Measurements from ENCODE around the gene TGM4. TPM values are rescaled to one million over a fixed set of nuclear protein-coding genes. Genes with fewer than 3 reads are reported as not detected.

The TGM4 gene
- total and polyA plus RNA-seq, 2 donors from 2014 or later = not detected

GRCh38 chr3:44831232-44831631 lies 43.2 kb upstream of the TGM4 start:
- no peaks in the 10 kb centered on the region for H3K4me1 ChIP-seq (ENCODE audit: control insufficient read depth in 2 of 3, insufficient read depth in 2 of 3, low read depth in 1 of 3, low read length in 3 of 3)
- no peak overlapping the region for H3K9ac ChIP-seq (ENCODE audit: low read length in 3 of 3)
- DNase-seq = no peak
- intact Hi-C loops (cut with DNase I) = no loop called here
- H3K27ac ChIP-seq (ENCODE audit: low read depth in 2 of 2, low read length in 2 of 2) = no peak overlapping the region
- H3K27me3 ChIP-seq (ENCODE audit: control insufficient read depth, insufficient read depth, low read length) = no peaks in the 10 kb centered on the region
- no peak for FAIRE-seq
- H3K4me3 ChIP-seq (ENCODE audit: low read length in 3 of 3) = no peak overlapping the region
- H3K36me3 ChIP-seq (ENCODE audit: control insufficient read depth in 2 of 3, insufficient read depth in 3 of 3, low read length in 3 of 3) = peaks cover 0 to 2% (median 0%) of the 10 kb centered on the region in 3 donors
- no peaks in the 10 kb centered on the region for H3K9me3 ChIP-seq (ENCODE audit: control insufficient read depth in 2 of 3, insufficient read depth in 1 of 3, low read length in 3 of 3)
- TF ChIP-seq CTCF (IDR thresholded peaks at IDR 0.05; ENCODE audit: borderline replicate concordance, extremely low read depth, insufficient read depth) = no peak

GRCh38 chr3:44832032-44832431 lies 42.4 kb upstream of the TGM4 start:
- Histone ChIP-seq H3K9me3 (ENCODE audit: control insufficient read depth in 2 of 3, insufficient read depth in 1 of 3, low read length in 3 of 3) (peaks cover 0 to 4% (median 0%) of the 10 kb centered on the region in 3 donors), H3K4me1 (ENCODE audit: control insufficient read depth in 2 of 3, insufficient read depth in 2 of 3, low read depth in 1 of 3, low read length in 3 of 3) (no peaks in the 10 kb centered on the region), H3K9ac (ENCODE audit: low read length in 3 of 3) (no peak overlapping the region), H3K4me3 (ENCODE audit: low read length in 3 of 3) (no peak overlapping the region), H3K27me3 (ENCODE audit: control insufficient read depth, insufficient read depth, low read length) (no peaks in the 10 kb centered on the region), H3K27ac (ENCODE audit: low read depth in 2 of 2, low read length in 2 of 2) (no peak overlapping the region), H3K36me3 (ENCODE audit: control insufficient read depth in 2 of 3, insufficient read depth in 3 of 3, low read length in 3 of 3) (peaks cover 0 to 2% (median 0%) of the 10 kb centered on the region in 3 donors)
- intact Hi-C loops (cut with DNase I) = no loop called here
- no peak for DNase-seq
- TF ChIP-seq CTCF (IDR thresholded peaks at IDR 0.05; ENCODE audit: borderline replicate concordance, extremely low read depth, insufficient read depth) = no peak
- no peak for FAIRE-seq

GRCh38 chr3:44832965-44833364 lies 41.4 kb upstream of the TGM4 start:
- no peak overlapping the region for H3K4me3 ChIP-seq (ENCODE audit: low read length in 3 of 3)
- H3K9ac ChIP-seq (ENCODE audit: low read length in 3 of 3) = no peak overlapping the region
- no peak overlapping the region for H3K27ac ChIP-seq (ENCODE audit: low read depth in 2 of 2, low read length in 2 of 2)
- H3K27me3 ChIP-seq (ENCODE audit: control insufficient read depth, insufficient read depth, low read length) = no peaks in the 10 kb centered on the region
- FAIRE-seq = no peak
- H3K4me1 ChIP-seq (ENCODE audit: control insufficient read depth in 2 of 3, insufficient read depth in 2 of 3, low read depth in 1 of 3, low read length in 3 of 3) = no peaks in the 10 kb centered on the region
- intact Hi-C loops (cut with DNase I) = no loop called here
- H3K9me3 ChIP-seq (ENCODE audit: control insufficient read depth in 2 of 3, insufficient read depth in 1 of 3, low read length in 3 of 3) = peaks cover 0 to 4% (median 0%) of the 10 kb centered on the region in 3 donors
- H3K36me3 ChIP-seq (ENCODE audit: control insufficient read depth in 2 of 3, insufficient read depth in 3 of 3, low read length in 3 of 3) = peaks cover 0 to 2% (median 0%) of the 10 kb centered on the region in 3 donors
- no peak for TF ChIP-seq CTCF (IDR thresholded peaks at IDR 0.05; ENCODE audit: borderline replicate concordance, extremely low read depth, insufficient read depth)
- DNase-seq = no peak

- H3K27ac ChIP-seq (ENCODE audit: low read depth in 2 of 2, low read length in 2 of 2) = no peak overlapping the region
- no peak for FAIRE-seq
Observed at GRCh38 chr3:44833394-44833793, 41.0 kb upstream of the TGM4 start.

More at GRCh38 chr3:44833394-44833793, 41.0 kb upstream of the TGM4 start:
- Histone ChIP-seq H3K9me3 (ENCODE audit: control insufficient read depth in 2 of 3, insufficient read depth in 1 of 3, low read length in 3 of 3) (peaks cover 0 to 4% (median 0%) of the 10 kb centered on the region in 3 donors), H3K36me3 (ENCODE audit: control insufficient read depth in 2 of 3, insufficient read depth in 3 of 3, low read length in 3 of 3) (peaks cover 0 to 2% (median 0%) of the 10 kb centered on the region in 3 donors), H3K9ac (ENCODE audit: low read length in 3 of 3) (no peak overlapping the region), H3K27me3 (ENCODE audit: control insufficient read depth, insufficient read depth, low read length) (no peaks in the 10 kb centered on the region), H3K4me1 (ENCODE audit: control insufficient read depth in 2 of 3, insufficient read depth in 2 of 3, low read depth in 1 of 3, low read length in 3 of 3) (no peaks in the 10 kb centered on the region), H3K4me3 (ENCODE audit: low read length in 3 of 3) (no peak overlapping the region)
- no peak for TF ChIP-seq CTCF (IDR thresholded peaks at IDR 0.05; ENCODE audit: borderline replicate concordance, extremely low read depth, insufficient read depth)
- DNase-seq = no peak
- intact Hi-C loops (cut with DNase I) = no loop called here

Measured in kidney (tissue), 14 donors.